HG02943 (cell line): ENCODE measurements around the gene SLC44A1.

Experiments used
- ATAC-seq: cut with Tn5 transposase; IDR thresholded peaks from one replicate; pipeline ENCODE4 v1.9.1; 2021; ENCODE audit warnings: mild to moderate bottlenecking, low read depth, moderate library complexity; ENCODE audit not compliant: unreplicated experiment

SLC44A1 gene

GRCh38 chr9:105447814-105448812 is 203.7 kb downstream of the SLC44A1 start, which contains the start of gene FSD1L:
TSS of gene FSD1L (plus strand) at chr9:105448034. CDS start at chr9:105448221, 187 bp downstream.
- ATAC-seq: peak; percentile 90

GRCh38 chr9:105449081-105449480 is 204.6 kb downstream of the SLC44A1 start:
- ATAC-seq: no peak

- ATAC-seq: no peak
Measured at GRCh38 chr9:105452185-105452584, 207.7 kb downstream of the SLC44A1 start.

GRCh38 chr9:105455836-105456475 is 211.5 kb downstream of the SLC44A1 start:
- no peak for ATAC-seq

GRCh38 chr9:105457560-105458294 is 213.3 kb downstream of the SLC44A1 start:
- ATAC-seq: no peak

- no peak for ATAC-seq
Measured at GRCh38 chr9:105458404-105458803, 214.0 kb downstream of the SLC44A1 start.

GRCh38 chr9:105459336-105459735 is 214.9 kb downstream of the SLC44A1 start:
- no peak for ATAC-seq

- ATAC-seq: no peak
Measured at GRCh38 chr9:105466898-105467455, 222.5 kb downstream of the SLC44A1 start.

GRCh38 chr9:105468875-105469274 is 224.4 kb downstream of the SLC44A1 start:
- no peak for ATAC-seq

GRCh38 chr9:105473221-105473620 is 228.8 kb downstream of the SLC44A1 start:
- no peak for ATAC-seq

GRCh38 chr9:105475302-105475701 is 230.9 kb downstream of the SLC44A1 start:
- no peak for ATAC-seq

GRCh38 chr9:105479846-105480245 is 235.4 kb downstream of the SLC44A1 start:
- ATAC-seq: no peak

- no peak for ATAC-seq
Measured at GRCh38 chr9:105483618-105484017, 239.2 kb downstream of the SLC44A1 start.

- ATAC-seq: no peak
Measured at GRCh38 chr9:105484226-105484625, 239.8 kb downstream of the SLC44A1 start.

GRCh38 chr9:105485131-105485530 is 240.7 kb downstream of the SLC44A1 start:
- ATAC-seq: no peak
